Bronchial epithelial cell (primary cell): ENCODE data around the gene CCDC137. TPM values are rescaled to one million over a fixed set of nuclear protein-coding genes. Genes with fewer than 3 reads are reported as not detected.

Experiments
- total RNA-seq: library from RNA; depleted of rRNA; stranded (reverse); fragments of >200 nt; gene quantifications from 2 replicates; pipeline ENCODE4 v1.2.1, GENCODE V29; 2014

CCDC137 gene
- total RNA-seq, 1 donor from 2014 or later = 6.8 TPM

Other genes with a start within 250 kb of the CCDC137 start
- 2,981 and 3,623 TPM in 2 replicates for gene ACTG1, start 153.9 kb upstream of the CCDC137 start, total RNA-seq
- 1.2 and 1.3 TPM in 2 replicates for gene FSCN2, start 138.4 kb upstream of the CCDC137 start, total RNA-seq
- gene FAAP100, start 114.4 kb upstream of the CCDC137 start, total RNA-seq = 10.5 and 12.8 TPM in 2 replicates
- 60.0 and 61.2 TPM in 2 replicates for gene NPLOC4, start 29.6 kb upstream of the CCDC137 start, total RNA-seq
- gene TSPAN10, start 29.5 kb upstream of the CCDC137 start, total RNA-seq = 0.53 and 0.64 TPM in 2 replicates
- not detected in 2 replicates for gene PDE6G, start 10.2 kb upstream of the CCDC137 start, total RNA-seq
- 47.7 and 73.7 TPM in 2 replicates for gene OXLD1, start 132 bp upstream of the CCDC137 start, total RNA-seq
- gene ARL16, start 17.1 kb downstream of the CCDC137 start, total RNA-seq = 23.0 and 25.8 TPM in 2 replicates
- 77.7 and 84.4 TPM in 2 replicates for gene HGS, start 17.3 kb downstream of the CCDC137 start, total RNA-seq
- gene MRPL12, start 36.6 kb downstream of the CCDC137 start, total RNA-seq = 11.6 and 13.6 TPM in 2 replicates
- 20.3 and 21.1 TPM in 2 replicates for gene SLC25A10, start 45.5 kb downstream of the CCDC137 start, total RNA-seq
- not detected in 2 replicates for gene GCGR, start 137.4 kb downstream of the CCDC137 start, total RNA-seq
- gene MCRIP1, start 166.6 kb downstream of the CCDC137 start, total RNA-seq = 25.8 and 32.6 TPM in 2 replicates
- gene PPP1R27, start 168.3 kb downstream of the CCDC137 start, total RNA-seq = 0.13 TPM in 1 of 2 replicates, not detected in the other
- gene P4HB, start 193.8 kb downstream of the CCDC137 start, total RNA-seq = 673 and 821 TPM in 2 replicates
- gene ARHGDIA, start 204.6 kb downstream of the CCDC137 start, total RNA-seq = 57.4 and 67.0 TPM in 2 replicates
- gene ALYREF, start 224.8 kb downstream of the CCDC137 start, total RNA-seq = 105 and 145 TPM in 2 replicates
- 237 and 251 TPM in 2 replicates for gene ANAPC11, start 225.0 kb downstream of the CCDC137 start, total RNA-seq
- 0.26 and 0.51 TPM in 2 replicates for gene NPB, start 235.5 kb downstream of the CCDC137 start, total RNA-seq
- gene PCYT2, start 244.7 kb downstream of the CCDC137 start, total RNA-seq = 16.5 and 29.5 TPM in 2 replicates